GM23338 (cell line): Measurements from ENCODE around the gene SLFN12. TPM values are rescaled to one million over a fixed set of nuclear protein-coding genes. Genes with fewer than 3 reads are reported as not detected.

ENCODE experiments used
- ATAC-seq: fragments of 200-7000 bp; cut with Tn5 transposase; 3 replicates; pipeline ENCODE4 v1.9.1; 2020
- DNase-seq: peaks from one replicate; pipeline ENCODE4 v3.0.0-alpha.2; 2015; ENCODE audit warnings: low spot score
- H2AFZ ChIP-seq: fragments of 200-600 bp; sonication (generic); 2 replicates; pipeline ENCODE4 v1.8.0; 2016; ENCODE audit warnings: antibody characterized with exemption, mild to moderate bottlenecking, moderate library complexity
- H3F3A ChIP-seq: fragments of 200-600 bp; sonication (generic); replicated peaks from 2 replicates; pipeline ENCODE4 v1.8.0; 2017; ENCODE audit warnings: antibody characterized with exemption, mixed run types, low read depth
- H3K27ac ChIP-seq: fragments of 200-600 bp; sonication (generic); 2 replicates; pipeline ENCODE4 v1.6.1; 2016; ENCODE audit warnings: low read depth
- H3K27me3 ChIP-seq: fragments of 200-600 bp; sonication (generic); 2 replicates; pipeline ENCODE4 v1.8.0; 2016; ENCODE audit warnings: mild to moderate bottlenecking, mixed run types, moderate library complexity; ENCODE audit not compliant: insufficient read depth
- H3K36me3 ChIP-seq: fragments of 200-600 bp; sonication (generic); 2 replicates; pipeline ENCODE4 v1.8.0; 2016; ENCODE audit warnings: mild to moderate bottlenecking; ENCODE audit not compliant: insufficient read depth
- H3K4me1 ChIP-seq: fragments of 200-600 bp; sonication (generic); 2 replicates; pipeline ENCODE4 v1.8.0; 2016; ENCODE audit warnings: mild to moderate bottlenecking, moderate library complexity; ENCODE audit not compliant: insufficient read depth
- H3K4me2 ChIP-seq: fragments of 200-600 bp; sonication (generic); 2 replicates; pipeline ENCODE4 v1.7.1; 2017; ENCODE audit warnings: mixed run types
- H3K4me3 ChIP-seq: fragments of 200-600 bp; sonication (generic); 2 replicates; pipeline ENCODE4 v1.6.1; 2016; ENCODE audit warnings: mixed run types
- H3K79me2 ChIP-seq: fragments of 200-600 bp; sonication (generic); replicated peaks from 2 replicates; pipeline ENCODE4 v1.8.0; 2017; ENCODE audit warnings: mild to moderate bottlenecking; ENCODE audit not compliant: insufficient read depth
- H3K9me2 ChIP-seq: fragments of 200-600 bp; sonication (generic); 2 replicates; pipeline ENCODE4 v1.8.0; 2017; ENCODE audit not compliant: insufficient read depth
- H4K20me1 ChIP-seq: fragments of 200-600 bp; sonication (generic); replicated peaks from 2 replicates; pipeline ENCODE4 v1.8.0; 2017; ENCODE audit warnings: mild to moderate bottlenecking; ENCODE audit not compliant: insufficient read depth
- H3K27ac Mint-ChIP-seq: 2 replicates; pipeline ENCODE4 v1.8.0; 2020; ENCODE audit warnings: inconsistent platforms, mild to moderate bottlenecking, moderate library complexity, mixed read lengths
- H3K27me3 Mint-ChIP-seq: 3 replicates; pipeline ENCODE4 v1.8.0; 2022; ENCODE audit warnings: low read depth, mild to moderate bottlenecking, moderate library complexity, mixed read lengths, inconsistent platforms; ENCODE audit not compliant: insufficient read depth, poor library complexity
- H3K36me3 Mint-ChIP-seq: 3 replicates; pipeline ENCODE4 v1.8.0; 2021; ENCODE audit warnings: low read depth, mild to moderate bottlenecking, inconsistent platforms, moderate library complexity, mixed read lengths
- H3K4me1 Mint-ChIP-seq: 3 replicates; pipeline ENCODE4 v1.8.0; 2020; ENCODE audit warnings: mild to moderate bottlenecking, inconsistent platforms, mixed read lengths
- H3K4me3 Mint-ChIP-seq: 3 replicates; pipeline ENCODE4 v1.8.0; 2021; ENCODE audit warnings: moderate library complexity, mild to moderate bottlenecking, inconsistent platforms, mixed read lengths
- H3K9me3 Mint-ChIP-seq: 3 replicates; pipeline ENCODE4 v1.8.0; 2020; ENCODE audit warnings: moderate library complexity, mild to moderate bottlenecking, inconsistent platforms, mixed read lengths
- CREB1 ChIP-seq: fragments of 250-450 bp; sonication (Bioruptor Pico); IDR thresholded peaks from 2 replicates; pipeline ENCODE4 v1.5.0; 2020; ENCODE audit warnings: low read depth, mild to moderate bottlenecking, moderate library complexity
- CTCF ChIP-seq, 2 experiments: fragments of 200-600 bp in 1 of 2; sonication (generic) in 1 of 2; conservative IDR thresholded peaks; 2 replicates each; pipeline versions ENCODE4 v1.5.1 to v1.6.1; 2016 to 2017; ENCODE audit warnings: antibody characterized with exemption in 2 of 2, low read depth in 2 of 2, mild to moderate bottlenecking in 2 of 2, moderate library complexity in 1 of 2
- EZH2 ChIP-seq: fragments of 200-600 bp; sonication (generic); IDR thresholded peaks from one replicate; pipeline ENCODE4 v1.8.0; 2017; ENCODE audit warnings: antibody characterized with exemption, mild to moderate bottlenecking, low read depth; ENCODE audit not compliant: unreplicated experiment
- EZH2phosphoT487 ChIP-seq: fragments of 200-600 bp; sonication (generic); IDR thresholded peaks from one replicate; pipeline ENCODE4 v1.8.1; 2018; ENCODE audit warnings: antibody characterized with exemption; ENCODE audit not compliant: unreplicated experiment
- NANOG ChIP-seq: IDR thresholded peaks from 2 replicates; pipeline ENCODE4 v1.6.1; 2016; ENCODE audit warnings: antibody characterized with exemption, borderline replicate concordance
- POLR2AphosphoS5 ChIP-seq: IDR thresholded peaks from 2 replicates; pipeline ENCODE4 v1.6.1; 2016; ENCODE audit warnings: antibody characterized with exemption, low read depth
- REST ChIP-seq: IDR thresholded peaks from one replicate; pipeline ENCODE4 v1.6.1; 2018; ENCODE audit warnings: antibody characterized with exemption; ENCODE audit not compliant: unreplicated experiment
- ZNF114 ChIP-seq: fragments of 250-450 bp; sonication (Bioruptor Pico); IDR thresholded peaks from 2 replicates; pipeline ENCODE4 v1.5.0; 2020; ENCODE audit warnings: mild to moderate bottlenecking, moderate library complexity
- ZNF462 ChIP-seq: fragments of 250-450 bp; sonication (Bioruptor Pico); IDR thresholded peaks from 2 replicates; pipeline ENCODE4 v1.5.0; 2020; ENCODE audit warnings: mild to moderate bottlenecking, moderate library complexity
- polyA plus RNA-seq: library from polyadenylated mRNA; unstranded; fragments of >200 nt; fragmentation: Nextera tagmentation; extraction: Ambion mirVana; gene quantifications from 2 replicates; pipeline ENCODE4 v1.2.1, GENCODE V29; 2016
- total RNA-seq: library from RNA; depleted of rRNA; stranded (reverse); fragments of >200 nt; shearing (Covaris generic); gene quantifications from 2 replicates; pipeline ENCODE4 v1.2.3, GENCODE V29; 2014

The SLFN12 gene
- total and polyA plus RNA-seq, 2 experiments from 2014 or later, result 3.5 to 9.2 TPM

- no peak for TF ChIP-seq ZNF462 (CRISPR knock-in tag)
These were observed 44.1 kb upstream of the SLFN12 start (continued) for GRCh38 chr17:35476283-35476820.

GRCh38 chr17:35468475-35468874 is 36.2 kb upstream of the SLFN12 start:
- no peak for TF ChIP-seq POLR2AphosphoS5
- no peaks in the 10 kb centered on the region for H3K79me2 ChIP-seq
- no peaks in the 10 kb centered on the region for H3K36me3 ChIP-seq
- no peak overlapping the region for H3K4me3 Mint-ChIP-seq
- H3K4me3 ChIP-seq, result no peak overlapping the region
- H3K27ac Mint-ChIP-seq, result no peak overlapping the region
- no peaks in the 10 kb centered on the region for H3K4me1 Mint-ChIP-seq
- no peak overlapping the region for H3K27ac ChIP-seq
- ATAC-seq, result no peak
- no peaks in the 10 kb centered on the region for H4K20me1 ChIP-seq
- no peaks in the 10 kb centered on the region for H3F3A ChIP-seq
- H3K36me3 Mint-ChIP-seq, result no peaks in the 10 kb centered on the region
- H3K27me3 ChIP-seq, result peaks cover 82% of the 10 kb centered on the region
- no peaks in the 10 kb centered on the region for H3K9me2 ChIP-seq
- no peak for DNase-seq
- H3K4me2 ChIP-seq, result no peak overlapping the region
- peaks cover 6% of the 10 kb centered on the region for H3K27me3 Mint-ChIP-seq
- H3K4me1 ChIP-seq, result no peaks in the 10 kb centered on the region
- no peak overlapping the region for H2AFZ ChIP-seq
- H3K9me3 Mint-ChIP-seq, result no peaks in the 10 kb centered on the region

GRCh38 chr17:35467824-35468223 is 35.5 kb upstream of the SLFN12 start:
- H3K27me3 ChIP-seq, result peaks cover 82% of the 10 kb centered on the region
- no peak overlapping the region for H3K4me3 ChIP-seq
- DNase-seq (no peak), ATAC-seq (no peak)
- H3K36me3 ChIP-seq, result no peaks in the 10 kb centered on the region
- peaks cover 10% of the 10 kb centered on the region for H3K27me3 Mint-ChIP-seq
- no peaks in the 10 kb centered on the region for H3K9me3 Mint-ChIP-seq
- no peaks in the 10 kb centered on the region for H3F3A ChIP-seq
- H3K4me1 ChIP-seq, result no peaks in the 10 kb centered on the region
- no peaks in the 10 kb centered on the region; the same call in 2 of the 3 replicates for H3K4me1 Mint-ChIP-seq
- H3K4me2 ChIP-seq, result no peak overlapping the region
- H3K27ac Mint-ChIP-seq, result no peak overlapping the region
- H4K20me1 ChIP-seq, result no peaks in the 10 kb centered on the region
- no peaks in the 10 kb centered on the region for H3K9me2 ChIP-seq
- H3K4me3 Mint-ChIP-seq, result no peak overlapping the region
- no peak overlapping the region for H2AFZ ChIP-seq
- H3K27ac ChIP-seq, result no peak overlapping the region
- no peaks in the 10 kb centered on the region for H3K79me2 ChIP-seq
- H3K36me3 Mint-ChIP-seq, result no peaks in the 10 kb centered on the region
- TF ChIP-seq REST (no peak), CTCF (conservative IDR thresholded peaks at IDR 0.05; ENCODE audit: low read depth in 2 of 2) (no peak), ZNF114 (CRISPR knock-in tag) (no peak), CREB1 (CRISPR knock-in tag) (no peak), EZH2phosphoT487 (no peak), EZH2 (no peak), NANOG (no peak)
